ENCODE measurements around the gene RABEPK.
A peak's percentile ranks its signal among the peaks of the same experiment; 100 is the strongest.
"Not testable (repeated sequence)": the region's sequence is repeated elsewhere in the genome, so short reads cannot be mapped to it uniquely, and the experiment has no call there.

The RABEPK gene, protein sequence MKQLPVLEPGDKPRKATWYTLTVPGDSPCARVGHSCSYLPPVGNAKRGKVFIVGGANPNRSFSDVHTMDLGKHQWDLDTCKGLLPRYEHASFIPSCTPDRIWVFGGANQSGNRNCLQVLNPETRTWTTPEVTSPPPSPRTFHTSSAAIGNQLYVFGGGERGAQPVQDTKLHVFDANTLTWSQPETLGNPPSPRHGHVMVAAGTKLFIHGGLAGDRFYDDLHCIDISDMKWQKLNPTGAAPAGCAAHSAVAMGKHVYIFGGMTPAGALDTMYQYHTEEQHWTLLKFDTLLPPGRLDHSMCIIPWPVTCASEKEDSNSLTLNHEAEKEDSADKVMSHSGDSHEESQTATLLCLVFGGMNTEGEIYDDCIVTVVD

DNA sequence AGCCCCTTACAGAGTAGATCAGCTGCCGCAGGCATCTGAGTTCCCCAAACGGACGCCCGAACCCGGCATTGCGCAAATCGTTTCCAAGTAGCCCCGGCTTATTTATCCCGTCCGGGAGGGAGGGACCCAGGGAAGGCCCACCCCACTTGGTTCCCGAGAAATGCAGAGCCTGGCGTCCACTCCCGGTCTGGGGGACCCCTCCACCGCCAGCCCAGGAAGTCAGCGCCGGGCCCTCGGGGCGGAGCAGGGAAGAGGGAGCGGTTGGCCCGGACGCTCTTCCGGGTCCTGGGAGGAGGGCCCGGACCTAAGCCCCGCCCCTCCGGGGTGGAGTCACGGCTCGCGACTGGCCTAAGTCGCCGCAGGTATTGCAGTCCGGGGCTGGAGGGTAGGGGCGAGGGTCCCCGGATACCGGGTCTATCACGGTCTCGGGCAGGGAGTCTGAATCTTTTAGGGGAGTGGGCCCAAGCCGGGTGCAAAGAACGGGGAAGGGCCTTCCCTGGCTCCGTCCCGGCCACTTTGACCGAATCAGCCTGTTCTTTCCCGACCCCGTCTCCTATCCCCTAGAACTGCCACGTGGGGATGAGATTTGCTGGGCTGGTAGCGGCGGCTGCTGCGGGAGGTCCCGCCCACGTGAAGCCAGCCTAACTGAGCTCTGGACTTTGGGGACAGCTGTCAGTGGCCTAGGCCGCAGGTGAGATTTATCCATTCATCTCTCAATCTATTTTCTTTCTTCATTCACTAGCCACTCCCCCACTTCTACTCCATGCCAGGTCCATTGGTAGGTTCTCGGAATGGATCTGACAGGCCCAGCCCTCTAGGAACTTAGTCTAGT, at the start of gene RABEPK:
Gene RABEPK (plus strand): TSS at position 327 of the 832 bp plus-strand sequence. CDS start 2,472 bp downstream, outside the sequence.
- H3K27ac ChIP-seq: peak within 1 kb of the TSS; percentile 91
- peak; percentile 45 for DNase-seq (ENCODE audit: low read depth, low spot score)

DNA sequence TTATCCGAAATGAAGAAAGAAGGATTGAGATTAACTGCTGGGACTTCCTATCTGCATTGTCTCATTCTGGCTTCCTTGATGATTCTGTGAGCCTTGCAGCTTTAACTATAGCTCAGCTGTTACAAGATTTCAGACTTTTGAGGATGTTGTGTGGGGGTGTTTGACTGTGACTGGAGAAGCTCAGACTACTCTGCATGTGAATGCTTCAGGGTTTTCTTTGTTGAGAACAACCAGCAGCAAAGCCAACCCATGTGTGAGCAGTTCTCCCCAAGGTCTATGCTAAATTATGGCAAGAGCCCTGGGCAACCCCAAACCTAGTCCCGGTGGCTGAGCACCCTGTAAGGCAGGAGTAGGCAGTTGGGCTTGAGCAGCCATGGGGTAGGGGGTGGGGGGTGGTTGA, 48.6 kb upstream of the RABEPK start:
- DNase-seq (ENCODE audit: low read depth, low spot score): no peak
- no peak overlapping the region for H3K27ac ChIP-seq

DNA sequence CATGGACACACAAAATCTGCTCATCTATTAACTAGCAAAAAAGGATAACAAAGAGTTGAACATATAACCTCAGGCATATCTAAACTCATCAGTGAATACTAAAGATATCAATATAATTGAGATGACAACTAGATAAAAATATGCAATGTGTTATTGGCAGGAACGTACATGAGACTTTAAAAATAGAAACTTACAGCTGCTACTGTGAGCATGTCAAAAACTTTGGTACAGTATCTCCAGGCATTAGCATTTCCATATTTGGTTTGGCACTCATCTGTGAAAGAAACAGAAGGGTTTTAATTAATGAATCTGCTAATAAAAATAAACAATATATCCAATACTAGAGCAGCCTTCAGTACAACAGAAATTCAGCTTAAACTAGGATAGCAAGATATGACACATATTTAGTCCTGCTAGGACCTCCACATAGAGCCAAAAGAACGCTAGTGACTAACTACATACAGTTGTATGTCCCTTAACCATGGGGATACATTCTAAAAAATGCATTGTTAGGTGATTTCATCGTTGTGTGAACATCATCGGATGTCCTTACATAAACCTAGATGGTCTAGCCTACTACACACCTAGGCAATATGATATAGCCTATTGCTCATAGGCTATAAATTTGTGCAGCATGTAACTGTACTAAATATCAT, 46.5 kb upstream of the RABEPK start:
- no peak overlapping the region for H3K27ac ChIP-seq
- DNase-seq (ENCODE audit: low read depth, low spot score): no peak

DNA sequence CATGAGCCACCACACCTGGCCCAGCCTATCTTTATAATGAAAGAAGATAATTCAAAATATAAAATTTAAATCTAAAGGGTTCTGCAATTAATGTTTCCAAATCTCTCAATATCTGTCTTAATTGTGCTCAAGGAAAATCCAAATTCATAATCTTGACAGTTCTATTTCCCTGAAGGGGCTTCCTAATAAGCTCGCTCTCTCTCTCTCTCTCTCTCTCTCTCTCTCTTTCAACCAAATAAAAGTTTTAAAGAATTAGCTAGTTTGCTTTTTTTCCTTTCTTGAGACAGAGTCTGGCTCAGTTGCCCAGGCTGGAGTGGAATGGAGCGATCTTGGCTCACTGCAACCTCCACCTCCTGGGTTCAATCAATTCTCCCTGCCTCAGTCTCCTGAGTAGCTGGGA, 43.8 kb upstream of the RABEPK start:
- DNase-seq (ENCODE audit: low read depth, low spot score): no peak
- no peak overlapping the region for H3K27ac ChIP-seq

DNA sequence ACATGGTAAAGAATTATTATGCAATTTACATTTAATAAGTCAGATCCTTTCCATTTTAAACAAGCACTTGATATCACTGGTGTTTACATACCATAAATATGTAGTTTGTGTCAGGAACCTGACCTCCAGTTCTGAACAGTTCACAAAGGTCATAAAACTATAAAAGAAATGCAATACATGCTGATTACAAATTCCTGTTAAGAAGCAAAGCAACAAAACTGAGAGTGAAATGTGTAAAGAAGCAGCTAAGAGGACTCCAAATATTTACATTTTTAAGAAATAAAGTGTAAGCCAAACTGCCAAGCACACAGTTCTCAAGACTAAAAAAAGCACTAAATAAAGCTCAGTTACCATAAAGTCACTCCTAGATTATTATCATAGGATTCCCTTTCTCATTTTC, 39.6 kb upstream of the RABEPK start:
- no peak for DNase-seq (ENCODE audit: low read depth, low spot score)
- peak overlapping the region; percentile 33 for H3K27ac ChIP-seq

DNA sequence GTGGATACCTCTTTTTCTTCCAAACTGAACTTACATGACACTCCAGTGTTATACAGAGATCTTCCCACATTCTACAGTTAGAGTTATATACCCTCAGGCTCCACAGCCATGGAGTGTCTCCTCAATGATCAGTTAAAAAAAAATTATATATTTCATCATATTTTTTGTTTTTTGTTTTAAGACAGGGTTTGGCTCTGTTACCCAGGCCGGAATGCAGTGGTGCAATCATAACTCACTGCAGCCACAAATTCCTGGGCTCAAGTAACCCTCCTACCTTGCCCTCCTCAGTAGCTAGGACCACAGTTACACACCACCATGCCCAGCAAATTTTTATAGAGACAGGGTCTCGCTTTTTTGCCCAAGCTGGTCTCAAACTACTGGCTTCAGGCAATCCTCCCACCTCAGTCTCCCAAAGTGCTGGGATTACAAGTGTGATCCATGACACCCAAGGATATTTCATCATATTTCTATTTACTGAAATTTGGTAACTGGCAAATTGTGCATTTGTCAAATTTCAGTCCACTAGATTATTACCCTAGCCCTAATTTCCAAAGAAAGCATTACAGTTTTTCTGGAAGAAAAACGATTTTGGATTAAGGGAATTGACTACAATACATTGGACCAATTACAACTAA, 38.9 kb upstream of the RABEPK start:
- no peak for DNase-seq (ENCODE audit: low read depth, low spot score)
- H3K27ac ChIP-seq: peak overlapping the region; percentile 33

DNA sequence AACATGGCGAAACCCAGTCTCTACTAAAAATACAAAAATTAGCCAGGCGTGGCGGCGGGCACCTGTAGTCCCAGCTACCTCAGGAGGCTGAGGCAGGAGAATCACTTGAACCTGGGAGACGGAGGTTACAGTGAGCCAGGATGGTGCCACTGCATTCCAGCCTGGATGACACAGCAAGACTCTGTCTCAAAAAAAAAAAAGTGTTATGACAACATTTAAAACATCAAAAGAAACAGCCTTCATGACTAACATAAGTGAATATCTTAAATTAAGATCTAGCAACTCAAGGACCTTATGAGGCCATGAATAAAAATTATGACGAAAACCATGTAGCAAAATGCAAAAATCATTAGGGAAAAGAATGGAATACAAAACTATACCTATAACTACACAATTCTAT, 37.5 kb upstream of the RABEPK start:
- H3K27ac ChIP-seq; DNase-seq (ENCODE audit: low read depth, low spot score): not testable (repeated sequence)

DNA sequence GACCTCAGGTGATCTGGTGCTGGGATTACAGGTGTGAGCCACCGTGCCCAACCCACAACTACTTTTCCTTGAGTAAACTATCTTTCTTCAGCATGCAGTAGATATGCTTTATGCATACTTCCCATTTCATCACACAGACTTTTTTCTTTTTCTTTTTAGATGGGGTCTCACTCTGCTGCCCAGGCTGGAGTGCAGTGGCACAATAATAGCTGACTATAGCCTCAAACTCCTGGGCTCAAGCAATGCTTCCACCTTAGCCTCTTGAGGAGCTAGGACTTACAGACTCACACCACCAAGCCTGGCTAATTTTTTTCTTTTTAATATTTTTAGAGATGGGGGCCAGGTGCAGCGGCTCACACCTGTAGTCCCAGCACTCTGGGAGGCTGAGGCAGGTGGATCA, 33.6 kb upstream of the RABEPK start:
- no peak overlapping the region for H3K27ac ChIP-seq
- DNase-seq (ENCODE audit: low read depth, low spot score): no peak

DNA sequence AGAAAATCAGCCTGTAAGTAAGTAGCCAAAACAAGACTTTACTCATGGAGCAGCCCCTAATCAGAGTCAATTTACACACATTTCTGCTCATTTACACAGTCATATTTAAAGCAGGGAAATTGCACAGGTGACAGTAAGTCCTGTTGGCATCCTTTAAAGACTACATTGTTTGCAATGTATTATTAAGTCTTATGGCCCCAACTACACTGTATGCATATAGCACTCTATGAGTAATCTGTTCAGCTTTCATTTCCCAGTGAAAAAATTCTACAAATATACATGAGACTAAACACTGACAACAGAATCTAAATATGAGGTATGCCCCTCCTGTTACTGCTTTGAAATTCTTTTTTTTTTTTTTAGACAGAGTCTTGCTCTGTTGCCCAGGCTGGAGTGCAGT, 30.4 kb upstream of the RABEPK start:
- DNase-seq (ENCODE audit: low read depth, low spot score): no peak
- H3K27ac ChIP-seq: peak overlapping the region; percentile 25

DNA sequence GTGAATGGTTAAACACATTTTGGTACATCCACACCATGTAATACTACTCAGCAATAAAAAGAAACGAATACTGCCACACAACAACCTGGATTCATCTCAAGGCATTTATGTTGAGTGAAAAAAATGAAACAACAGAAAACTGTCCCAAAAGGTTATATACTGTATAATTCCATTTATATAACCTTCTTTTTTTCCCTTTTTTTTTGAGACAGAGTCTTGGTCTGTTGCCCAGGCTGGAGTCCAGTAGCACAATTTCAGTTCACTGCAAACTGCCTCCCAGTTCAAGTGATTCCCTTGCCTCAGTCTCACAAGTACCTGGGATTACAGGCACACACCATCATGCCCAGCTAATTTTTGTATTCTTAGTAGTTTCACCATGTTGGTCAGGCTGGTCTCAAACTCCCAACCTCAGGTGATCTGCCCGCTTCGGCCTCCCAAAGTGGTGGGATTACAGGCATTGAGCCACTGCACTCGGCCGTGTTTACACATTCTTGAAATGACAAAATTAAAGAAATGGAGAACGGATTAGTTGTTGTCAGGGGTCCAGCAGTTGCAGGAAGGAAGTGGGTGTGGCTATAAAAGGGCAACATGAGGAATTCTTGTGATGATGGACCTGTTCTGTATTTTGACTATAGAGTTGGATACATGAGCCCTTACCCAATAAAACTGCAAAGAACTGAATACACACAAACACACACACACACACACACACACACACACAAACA, 28.1 kb upstream of the RABEPK start:
- no peak overlapping the region for H3K27ac ChIP-seq
- DNase-seq (ENCODE audit: low read depth, low spot score): no peak

DNA sequence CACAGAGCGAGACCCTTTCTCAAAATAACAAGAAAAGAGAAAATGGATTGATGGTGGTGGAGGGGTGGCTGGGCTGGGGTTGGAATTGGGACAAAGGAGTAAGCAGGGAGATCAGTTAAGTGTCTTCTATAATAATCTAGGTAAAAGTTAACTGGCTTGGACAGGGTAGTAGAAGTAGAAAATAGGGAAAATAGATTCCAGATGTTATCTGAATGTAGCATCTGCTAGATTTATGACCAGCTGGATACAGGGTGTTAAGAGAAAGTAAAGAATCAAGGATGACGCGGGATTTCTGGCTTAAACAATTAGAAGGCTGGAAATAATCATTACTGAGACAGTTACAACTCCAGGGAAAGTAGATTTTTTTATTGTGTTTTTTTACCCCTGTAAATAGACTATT, 23.7 kb upstream of the RABEPK start:
- no peak for DNase-seq (ENCODE audit: low read depth, low spot score)
- no peak overlapping the region for H3K27ac ChIP-seq

DNA sequence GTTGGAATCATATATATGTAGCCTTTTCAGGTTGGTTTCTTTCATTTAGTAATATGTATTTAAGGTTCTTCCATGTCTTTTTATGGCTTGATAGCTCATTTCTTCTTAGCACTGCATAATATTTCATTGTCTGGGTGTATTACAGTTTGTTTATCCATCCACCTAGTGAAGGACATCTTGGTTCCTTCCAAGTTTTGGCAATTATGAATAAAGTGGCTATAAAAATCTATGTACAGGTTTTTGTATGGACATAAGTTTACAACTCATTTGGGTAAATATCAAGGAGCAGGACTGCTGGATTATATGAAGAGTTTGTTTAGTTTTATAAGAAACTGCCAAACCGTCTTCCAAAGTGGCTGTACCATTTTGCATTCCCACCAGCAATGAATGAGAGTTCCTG, 22.5 kb upstream of the RABEPK start:
- no peak overlapping the region for H3K27ac ChIP-seq
- no peak for DNase-seq (ENCODE audit: low read depth, low spot score)

DNA sequence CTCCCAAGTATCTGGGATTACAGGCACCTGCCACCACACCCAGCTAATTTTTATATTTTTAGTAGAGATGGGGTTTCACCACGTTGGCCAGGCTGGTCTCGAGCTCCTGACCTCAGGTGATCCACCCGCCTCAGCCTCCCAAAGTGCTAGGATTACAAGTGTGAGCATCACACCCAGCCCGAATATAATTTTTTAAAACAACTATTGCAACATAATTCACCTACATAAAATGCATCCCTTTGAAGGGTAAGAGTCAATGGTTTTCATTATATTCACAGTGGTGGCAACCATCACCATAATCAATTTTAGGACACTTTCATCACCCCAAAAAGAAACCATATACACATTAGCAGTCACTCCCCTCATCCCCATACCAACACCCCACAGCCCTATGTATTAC, 20.6 kb upstream of the RABEPK start:
- not testable (repeated sequence) for DNase-seq (ENCODE audit: low read depth, low spot score); H3K27ac ChIP-seq

DNA sequence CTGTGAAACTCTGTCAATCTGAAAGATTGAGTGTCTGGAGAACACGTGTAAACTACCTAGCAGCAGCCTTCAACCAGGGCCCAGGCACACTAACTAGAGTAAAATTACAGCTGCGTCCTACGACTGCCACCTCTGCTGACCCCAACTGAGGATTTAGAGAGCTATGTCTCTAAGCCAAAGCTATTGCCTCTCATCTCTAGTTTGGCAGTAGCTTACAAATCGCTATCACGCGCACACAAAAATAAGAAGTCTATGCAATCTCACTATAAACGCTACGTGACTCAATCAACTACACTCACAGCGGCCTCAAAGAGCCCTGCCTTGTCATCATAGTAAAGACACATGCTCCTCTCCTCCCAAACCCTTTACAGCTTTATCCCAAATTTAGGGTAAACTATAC, 19.5 kb upstream of the RABEPK start:
- no peak for DNase-seq (ENCODE audit: low read depth, low spot score)
- H3K27ac ChIP-seq: no peak overlapping the region

DNA sequence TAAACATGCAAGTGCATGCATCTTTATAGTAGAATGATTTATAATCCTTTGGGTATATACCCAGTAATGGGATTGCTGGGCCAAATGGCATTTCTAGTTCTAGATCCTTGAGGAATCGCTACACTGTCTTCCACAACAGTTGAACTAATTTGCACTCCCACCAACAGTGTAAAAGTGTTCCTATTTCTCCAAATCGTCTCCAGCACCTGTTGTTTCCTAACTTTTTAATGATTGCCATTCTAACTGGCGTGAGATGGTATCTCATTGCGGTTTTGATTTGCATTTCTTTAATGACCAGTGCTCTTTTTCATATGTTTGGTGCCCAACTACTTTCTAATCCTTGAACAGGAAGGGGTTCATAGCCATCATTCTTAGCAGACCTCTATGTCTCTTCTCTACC, 18.6 kb upstream of the RABEPK start:
- DNase-seq (ENCODE audit: low read depth, low spot score); H3K27ac ChIP-seq: not testable (repeated sequence)

DNA sequence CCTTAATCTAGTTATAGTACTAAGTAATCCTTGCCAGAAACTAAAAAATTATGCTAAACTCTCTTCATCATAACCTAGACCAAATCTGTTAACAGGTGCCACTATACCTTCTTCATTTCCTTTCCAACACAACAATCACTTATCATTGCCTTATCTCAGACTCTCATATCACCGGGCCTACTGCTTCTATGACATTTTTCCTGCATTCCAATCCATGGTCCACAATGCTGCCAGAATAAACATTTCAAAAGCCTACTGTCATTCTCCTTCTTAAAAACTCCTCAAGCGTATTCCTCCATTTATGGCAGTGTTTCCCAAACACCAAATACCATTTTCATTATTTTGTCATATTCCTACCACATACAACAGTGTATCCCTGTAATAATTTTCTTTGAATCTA, 17.3 kb upstream of the RABEPK start:
- DNase-seq (ENCODE audit: low read depth, low spot score): no peak
- H3K27ac ChIP-seq: no peak overlapping the region

DNA sequence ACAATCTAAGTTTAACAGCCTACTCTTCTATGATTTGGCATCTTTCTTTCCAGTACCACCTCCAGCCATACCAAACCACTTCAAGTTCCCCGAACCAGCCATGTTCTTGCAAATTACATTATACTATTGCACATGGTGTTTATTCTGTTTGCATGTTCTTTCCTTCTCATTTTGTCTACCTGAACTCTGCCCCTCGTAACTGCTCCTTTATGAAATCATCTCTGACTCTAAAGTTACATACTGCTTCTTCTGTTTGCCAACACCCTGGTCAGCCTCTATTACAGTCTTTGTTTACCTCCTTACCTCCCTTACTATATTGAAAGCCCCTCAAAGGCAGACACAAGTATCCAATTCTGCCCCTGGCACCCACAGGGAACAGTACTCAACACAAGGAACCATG, 16.8 kb upstream of the RABEPK start:
- no peak for DNase-seq (ENCODE audit: low read depth, low spot score)
- no peak overlapping the region for H3K27ac ChIP-seq

DNA sequence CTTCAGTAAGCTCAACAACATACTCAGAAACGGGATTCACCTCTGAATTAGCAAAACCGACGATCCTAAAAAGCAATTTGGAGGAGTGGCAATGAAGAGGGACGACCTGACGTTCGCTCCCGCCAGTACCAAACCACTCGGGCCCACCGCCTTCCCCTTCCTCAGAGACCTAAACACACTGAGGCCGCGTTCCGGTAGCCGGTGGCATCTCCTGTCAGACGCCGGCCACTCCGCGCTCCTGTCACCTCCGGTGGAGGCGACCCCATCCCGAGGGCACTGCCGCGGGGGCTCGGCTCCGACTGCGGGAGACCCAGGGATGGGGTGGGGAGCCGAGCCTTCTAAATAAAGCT, 11.4 kb upstream of the RABEPK start:
- H3K27ac ChIP-seq: peak overlapping the region; percentile 73
- no peak for DNase-seq (ENCODE audit: low read depth, low spot score)

DNA sequence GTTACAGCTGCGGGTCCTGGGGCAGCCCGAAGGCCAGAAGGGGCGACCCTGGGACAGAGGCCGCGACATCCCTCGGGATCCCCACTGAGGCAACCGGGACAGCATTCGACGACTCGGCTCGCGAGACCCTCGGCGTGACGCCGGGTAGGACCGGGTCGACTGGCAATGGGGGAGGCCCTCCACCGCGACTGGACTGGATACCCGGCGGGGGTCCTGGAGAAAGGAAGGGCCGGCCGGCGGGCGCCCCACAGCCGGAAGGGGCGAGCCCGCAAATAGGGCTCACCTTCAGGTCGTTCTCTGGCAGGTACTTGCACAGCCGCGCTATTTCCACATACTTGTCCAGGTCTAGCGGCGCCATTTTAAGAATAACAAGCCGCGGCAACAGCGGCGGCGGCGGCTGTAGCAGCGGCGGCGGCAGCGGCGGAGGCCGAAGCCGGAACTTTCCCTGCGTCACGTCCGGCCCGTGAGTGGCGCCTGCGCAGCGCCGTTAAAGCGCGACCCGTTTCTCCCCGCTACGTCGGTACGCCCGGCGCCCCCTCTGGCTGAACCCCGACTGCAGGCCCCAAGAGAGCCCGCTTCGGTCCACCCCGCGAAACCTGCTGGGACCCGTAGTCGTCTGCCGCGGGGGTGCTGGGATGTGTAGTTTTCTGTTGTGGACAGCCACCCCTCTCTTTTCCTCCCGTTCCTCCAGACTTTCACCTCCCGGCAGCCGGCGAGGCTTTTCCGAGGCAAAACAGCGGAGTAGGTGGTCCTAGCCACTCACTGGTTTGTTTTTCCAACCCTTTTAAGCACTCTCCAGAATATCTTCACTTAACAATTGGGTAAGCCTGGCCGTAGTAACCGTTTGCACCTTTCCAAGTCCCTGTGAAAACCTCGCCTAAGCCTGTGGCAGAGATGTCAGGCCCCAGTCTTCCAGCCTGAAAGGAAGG, 10.7 kb upstream of the RABEPK start, which contains the start of gene PPP6C:
Gene PPP6C (minus strand): TSS at position 443 of the 929 bp plus-strand sequence. CDS start 85 bp downstream, at position 358.
- H3K27ac ChIP-seq: peak within 1 kb of the TSS; percentile 73
- DNase-seq (ENCODE audit: low read depth, low spot score): peak; percentile 61

Data from epithelial cell of prostate (primary cell).